ENCODE measurements around the gene VPS41. TPM values are rescaled to one million over a fixed set of nuclear protein-coding genes. Genes with fewer than 3 reads are reported as not detected.

The VPS41 gene
- total RNA-seq (2021; fragmentation: NEBNext Ultra II Directional; extraction: Animal tissue kit (Norgen Biotek cat#: 25700)), result 10 to 100 TPM; 58.6 to 75.5 (median 64.4) TPM
- long read RNA-seq, full-length matches to known transcripts, result 25 of 76 reads
- long read RNA-seq, partial matches to known transcripts, result 12 of 76 reads
- long read RNA-seq, other reads (novel, unspliced or antisense), result 39 of 76 reads

- no peaks in the 10 kb centered on the region for H3K9me3 Mint-ChIP-seq
- no peaks in the 10 kb centered on the region; the same call in 1 of the 2 replicates for H3K36me3 Mint-ChIP-seq (ENCODE audit: low read depth)
- TF ChIP-seq CTCF (IDR thresholded peaks at IDR 0.05), result no peak
- H3K27me3 Mint-ChIP-seq (ENCODE audit: insufficient read depth), result peaks cover 9% of the 10 kb centered on the region
- H3K4me1 Mint-ChIP-seq (ENCODE audit: low read depth), result peaks cover 11% of the 10 kb centered on the region
- peak; percentile 48 for DNase-seq
- H3K4me3 Mint-ChIP-seq, result peak within 1 kb of the TSS; percentile 95
- H3K27ac Mint-ChIP-seq, result peak within 1 kb of the TSS; percentile 66
These were observed at the start of gene VPS41 for GRCh38 chr7:38908759-38909335. Gene VPS41 (minus strand): TSS chr7:38909191. CDS start chr7:38909174, 17 bp downstream.

GRCh38 chr7:38955892-38956291 lies 46.9 kb upstream of the VPS41 start:
- Mint-ChIP-seq H3K27ac (no peak overlapping the region), H3K27me3 (ENCODE audit: insufficient read depth) (peaks cover 11% of the 10 kb centered on the region; the same call in 1 of the 2 replicates), H3K9me3 (no peaks in the 10 kb centered on the region), H3K36me3 (ENCODE audit: low read depth) (no peaks in the 10 kb centered on the region), H3K4me3 (no peak overlapping the region), H3K4me1 (ENCODE audit: low read depth) (no peaks in the 10 kb centered on the region)
- DNase-seq, result no peak
- no peak for TF ChIP-seq CTCF (IDR thresholded peaks at IDR 0.05)

GRCh38 chr7:38953971-38954370 lies 45.0 kb upstream of the VPS41 start:
- Mint-ChIP-seq H3K4me1 (ENCODE audit: low read depth) (no peaks in the 10 kb centered on the region), H3K36me3 (ENCODE audit: low read depth) (no peaks in the 10 kb centered on the region), H3K9me3 (no peaks in the 10 kb centered on the region), H3K27me3 (ENCODE audit: insufficient read depth) (peaks cover 12% of the 10 kb centered on the region; the same call in 1 of the 2 replicates), H3K27ac (no peak overlapping the region), H3K4me3 (no peak overlapping the region)
- DNase-seq, result no peak
- no peak for TF ChIP-seq CTCF (IDR thresholded peaks at IDR 0.05)

- no peak for DNase-seq
- TF ChIP-seq CTCF (IDR thresholded peaks at IDR 0.05), result no peak
- H3K9me3 Mint-ChIP-seq, result no peaks in the 10 kb centered on the region
- no peak overlapping the region for H3K4me3 Mint-ChIP-seq
- no peaks in the 10 kb centered on the region for H3K36me3 Mint-ChIP-seq (ENCODE audit: low read depth)
- peaks cover 12% of the 10 kb centered on the region; the same call in 1 of the 2 replicates for H3K27me3 Mint-ChIP-seq (ENCODE audit: insufficient read depth)
- H3K27ac Mint-ChIP-seq, result no peak overlapping the region
- no peaks in the 10 kb centered on the region for H3K4me1 Mint-ChIP-seq (ENCODE audit: low read depth)
These were observed 44.2 kb upstream of the VPS41 start for GRCh38 chr7:38953227-38953626.

- no peaks in the 10 kb centered on the region for H3K4me1 Mint-ChIP-seq (ENCODE audit: low read depth)
- H3K4me3 Mint-ChIP-seq, result no peak overlapping the region
- DNase-seq, result no peak
- H3K27me3 Mint-ChIP-seq (ENCODE audit: insufficient read depth), result peaks cover 9% of the 10 kb centered on the region
- H3K36me3 Mint-ChIP-seq (ENCODE audit: low read depth), result no peaks in the 10 kb centered on the region
- no peak for TF ChIP-seq CTCF (IDR thresholded peaks at IDR 0.05)
- H3K9me3 Mint-ChIP-seq, result no peaks in the 10 kb centered on the region
- H3K27ac Mint-ChIP-seq, result no peak overlapping the region
These were observed 42.2 kb upstream of the VPS41 start for GRCh38 chr7:38951213-38951612.
